ENCODE measurements around the gene CACNA1C. TPM values are rescaled to one million over a fixed set of nuclear protein-coding genes. Genes with fewer than 3 reads are reported as not detected.

Gene CACNA1C
- total and polyA plus RNA-seq, 2 donors from 2014 or later, result 1.6 to 17.4 TPM

- intact Hi-C loops (cut with DNase I), result no loop called here
- DNase-seq (peak in 1 of 5 donors; percentile 3), FAIRE-seq (no peak)
- Histone ChIP-seq H3K9me3 (ENCODE audit: control insufficient read depth in 2 of 3, insufficient read depth in 1 of 3, low read length in 3 of 3) (no peaks in the 10 kb centered on the region), H3K4me1 (ENCODE audit: control insufficient read depth in 2 of 3, insufficient read depth in 2 of 3, low read depth in 1 of 3, low read length in 3 of 3) (no peaks in the 10 kb centered on the region), H3K27me3 (ENCODE audit: control insufficient read depth, insufficient read depth, low read length) (no peaks in the 10 kb centered on the region), H3K36me3 (ENCODE audit: control insufficient read depth in 2 of 3, insufficient read depth in 3 of 3, low read length in 3 of 3) (no peaks in the 10 kb centered on the region), H3K4me3 (ENCODE audit: low read length in 3 of 3) (no peak overlapping the region), H3K27ac (ENCODE audit: low read depth in 2 of 2, low read length in 2 of 2) (no peak overlapping the region), H3K9ac (ENCODE audit: low read length in 3 of 3) (no peak overlapping the region)
- TF ChIP-seq CTCF (IDR thresholded peaks at IDR 0.05; ENCODE audit: borderline replicate concordance, extremely low read depth, insufficient read depth), result no peak
These were observed 594.4 kb downstream of the CACNA1C start for GRCh38 chr12:2647186-2647585.

GRCh38 chr12:2648406-2648805 is 595.6 kb downstream of the CACNA1C start:
- FAIRE-seq (no peak), DNase-seq (peak in 1 of 5 donors; percentile 13)
- TF ChIP-seq CTCF (IDR thresholded peaks at IDR 0.05; ENCODE audit: borderline replicate concordance, extremely low read depth, insufficient read depth), result no peak
- H3K27ac ChIP-seq (ENCODE audit: low read depth in 2 of 2, low read length in 2 of 2), result no peak overlapping the region
- H3K4me1 ChIP-seq (ENCODE audit: control insufficient read depth in 2 of 3, insufficient read depth in 2 of 3, low read depth in 1 of 3, low read length in 3 of 3), result no peaks in the 10 kb centered on the region
- intact Hi-C loops (cut with DNase I), result no loop called here
- no peaks in the 10 kb centered on the region for H3K36me3 ChIP-seq (ENCODE audit: control insufficient read depth in 2 of 3, insufficient read depth in 3 of 3, low read length in 3 of 3)
- H3K9ac ChIP-seq (ENCODE audit: low read length in 3 of 3), result no peak overlapping the region
- no peaks in the 10 kb centered on the region for H3K9me3 ChIP-seq (ENCODE audit: control insufficient read depth in 2 of 3, insufficient read depth in 1 of 3, low read length in 3 of 3)
- no peaks in the 10 kb centered on the region for H3K27me3 ChIP-seq (ENCODE audit: control insufficient read depth, insufficient read depth, low read length)
- H3K4me3 ChIP-seq (ENCODE audit: low read length in 3 of 3), result no peak overlapping the region

GRCh38 chr12:2649201-2650030 is 596.6 kb downstream of the CACNA1C start:
- no peaks in the 10 kb centered on the region for H3K4me1 ChIP-seq (ENCODE audit: control insufficient read depth in 2 of 3, insufficient read depth in 2 of 3, low read depth in 1 of 3, low read length in 3 of 3)
- no peaks in the 10 kb centered on the region for H3K27me3 ChIP-seq (ENCODE audit: control insufficient read depth, insufficient read depth, low read length)
- no peaks in the 10 kb centered on the region for H3K36me3 ChIP-seq (ENCODE audit: control insufficient read depth in 2 of 3, insufficient read depth in 3 of 3, low read length in 3 of 3)
- DNase-seq (peak in 2 of 5 donors; percentile 21 to 22), FAIRE-seq (no peak)
- no peak overlapping the region for H3K4me3 ChIP-seq (ENCODE audit: low read length in 3 of 3)
- H3K9me3 ChIP-seq (ENCODE audit: control insufficient read depth in 2 of 3, insufficient read depth in 1 of 3, low read length in 3 of 3), result no peaks in the 10 kb centered on the region
- intact Hi-C loops (cut with DNase I), result no loop called here
- no peak for TF ChIP-seq CTCF (IDR thresholded peaks at IDR 0.05; ENCODE audit: borderline replicate concordance, extremely low read depth, insufficient read depth)
- no peak overlapping the region for H3K9ac ChIP-seq (ENCODE audit: low read length in 3 of 3)
- H3K27ac ChIP-seq (ENCODE audit: low read depth in 2 of 2, low read length in 2 of 2), result no peak overlapping the region
